Activated CD4-positive, alpha-beta T cell treated with anti-CD3 and anti-CD28 coated beads for 1 hour (primary cell): ENCODE results near the gene XXYLT1.
"Not testable (repeated sequence)": the region's sequence is repeated elsewhere in the genome, so short reads cannot be mapped to it uniquely, and the experiment has no call there.

Experiments
- DNase-seq: peaks from one replicate; pipeline ENCODE4 v3.0.0-alpha.2; 2020

The XXYLT1 gene, protein sequence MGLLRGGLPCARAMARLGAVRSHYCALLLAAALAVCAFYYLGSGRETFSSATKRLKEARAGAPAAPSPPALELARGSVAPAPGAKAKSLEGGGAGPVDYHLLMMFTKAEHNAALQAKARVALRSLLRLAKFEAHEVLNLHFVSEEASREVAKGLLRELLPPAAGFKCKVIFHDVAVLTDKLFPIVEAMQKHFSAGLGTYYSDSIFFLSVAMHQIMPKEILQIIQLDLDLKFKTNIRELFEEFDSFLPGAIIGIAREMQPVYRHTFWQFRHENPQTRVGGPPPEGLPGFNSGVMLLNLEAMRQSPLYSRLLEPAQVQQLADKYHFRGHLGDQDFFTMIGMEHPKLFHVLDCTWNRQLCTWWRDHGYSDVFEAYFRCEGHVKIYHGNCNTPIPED

DNA sequence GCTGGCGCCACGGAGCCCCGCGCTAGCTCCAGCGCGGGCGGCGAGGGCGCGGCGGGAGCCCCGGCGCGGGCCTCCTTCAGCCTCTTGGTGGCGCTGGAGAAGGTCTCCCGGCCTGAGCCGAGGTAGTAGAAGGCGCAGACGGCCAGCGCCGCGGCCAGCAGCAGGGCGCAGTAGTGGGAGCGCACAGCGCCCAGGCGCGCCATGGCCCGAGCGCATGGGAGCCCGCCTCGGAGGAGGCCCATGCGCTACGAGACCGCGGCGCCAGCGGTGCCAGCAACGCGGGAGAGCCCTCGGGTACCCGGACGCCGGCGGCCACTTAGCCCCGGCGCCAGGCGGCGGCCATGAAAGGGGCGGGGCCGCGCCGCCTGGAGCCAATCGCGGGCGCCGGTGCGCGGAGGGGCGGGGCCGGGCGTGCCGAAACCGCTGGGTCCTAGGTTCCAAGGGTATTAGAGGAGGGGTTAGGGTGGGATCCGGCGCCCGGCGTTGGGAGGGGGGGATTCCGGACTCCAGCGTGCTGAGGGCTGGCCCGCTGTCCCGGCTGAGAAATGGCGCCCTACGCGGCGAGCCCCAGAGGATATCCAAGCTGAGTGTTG lies at the start of gene XXYLT1:
Gene XXYLT1 (minus strand): TSS at position 343 of the 593 bp plus-strand sequence. CDS start 101 bp downstream, at position 242.
- peak; percentile 80 for DNase-seq

DNA sequence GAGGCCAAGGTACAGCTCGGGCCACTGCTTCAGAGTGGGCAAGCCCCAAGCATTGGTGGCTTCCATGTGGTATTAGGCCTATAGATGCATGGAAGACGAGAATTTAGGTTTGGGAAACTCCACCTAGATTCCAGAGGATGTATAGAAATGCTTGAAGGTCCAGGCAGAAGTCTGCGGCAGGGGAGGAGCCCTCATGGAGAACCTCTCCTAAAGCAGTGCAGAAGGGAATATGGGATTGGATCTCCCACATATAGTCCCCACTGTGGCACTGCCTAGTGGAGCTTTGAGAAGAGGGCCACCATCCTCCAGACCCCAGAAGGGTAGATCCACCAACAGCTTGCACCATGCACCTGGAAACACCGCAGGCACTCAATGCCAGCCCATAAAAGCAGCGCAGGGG lies 48.1 kb upstream of the XXYLT1 start:
- DNase-seq: no peak

DNA sequence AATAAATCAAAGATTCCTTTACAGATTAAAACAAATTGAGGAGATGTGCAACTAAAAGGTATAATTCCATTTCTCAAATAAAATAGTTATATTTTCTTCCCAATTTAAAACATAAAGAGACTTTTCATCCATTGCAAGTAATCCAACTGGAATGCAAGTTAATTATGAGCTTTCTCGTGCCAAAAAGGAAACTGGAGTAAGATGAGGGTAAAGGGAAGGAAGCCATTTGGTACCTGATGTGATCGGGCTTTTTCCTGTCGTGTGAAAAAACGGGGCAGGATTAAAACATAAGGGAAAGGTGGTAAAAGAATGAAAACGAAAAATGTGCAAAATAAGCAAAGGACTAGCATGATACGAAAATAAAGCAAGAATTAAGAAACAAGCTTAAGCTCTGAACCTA lies 41.8 kb upstream of the XXYLT1 start:
- DNase-seq: no peak

DNA sequence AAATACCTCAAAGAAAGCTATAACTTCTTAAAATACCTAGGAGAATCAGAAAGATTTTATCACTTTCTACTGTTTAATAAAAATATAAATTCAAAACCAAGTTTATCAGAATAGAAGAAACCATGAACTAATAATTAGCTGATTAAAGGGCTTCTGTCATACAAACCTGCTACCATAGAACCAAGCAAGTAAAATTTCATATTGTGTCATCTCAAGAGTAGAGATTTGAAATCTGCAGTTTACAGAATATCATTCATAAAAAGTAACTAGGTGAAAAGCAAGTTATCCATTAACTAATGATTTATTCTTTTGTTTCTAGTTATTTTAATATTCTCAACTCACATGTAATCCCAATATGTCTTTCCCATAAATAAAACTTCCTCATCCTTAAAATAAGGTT lies 36.8 kb upstream of the XXYLT1 start:
- no peak for DNase-seq

DNA sequence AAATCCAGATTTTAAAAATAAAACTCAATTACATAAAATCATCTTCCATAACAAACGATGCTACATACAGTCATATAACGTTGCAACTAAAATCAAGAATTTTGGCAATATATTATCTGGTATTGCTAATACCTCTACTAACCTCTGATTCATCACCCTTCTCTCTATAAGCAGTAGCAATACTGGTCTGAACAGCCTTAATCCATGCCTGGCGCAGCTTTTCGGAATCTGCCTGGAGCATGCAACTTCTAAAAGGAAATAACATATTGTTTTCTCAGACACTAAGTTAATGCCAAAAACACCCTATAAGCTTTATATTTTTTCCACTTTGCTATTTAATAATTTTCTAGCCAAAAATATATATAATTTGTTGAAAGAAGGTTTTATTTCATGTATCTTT lies 35.4 kb upstream of the XXYLT1 start:
- DNase-seq: no peak

DNA sequence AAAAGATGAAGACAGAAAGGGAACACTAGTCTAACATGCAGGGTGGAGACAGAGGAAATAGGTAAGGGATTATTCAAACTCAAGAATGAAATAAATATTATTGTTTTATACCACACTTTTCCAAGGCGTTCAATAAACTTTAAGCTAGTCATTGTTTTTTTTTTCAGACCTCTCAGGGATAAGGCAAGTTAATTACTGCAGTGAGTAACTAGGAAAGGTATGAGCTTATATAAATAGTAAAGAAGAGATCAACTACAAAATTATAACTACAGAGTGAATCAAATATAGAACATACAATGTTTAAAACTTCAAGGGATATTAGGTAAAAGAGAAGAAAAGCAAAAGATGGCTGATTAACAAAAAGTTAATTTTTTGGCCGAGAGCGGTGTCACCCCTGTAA lies 31.5 kb upstream of the XXYLT1 start:
- no peak for DNase-seq

DNA sequence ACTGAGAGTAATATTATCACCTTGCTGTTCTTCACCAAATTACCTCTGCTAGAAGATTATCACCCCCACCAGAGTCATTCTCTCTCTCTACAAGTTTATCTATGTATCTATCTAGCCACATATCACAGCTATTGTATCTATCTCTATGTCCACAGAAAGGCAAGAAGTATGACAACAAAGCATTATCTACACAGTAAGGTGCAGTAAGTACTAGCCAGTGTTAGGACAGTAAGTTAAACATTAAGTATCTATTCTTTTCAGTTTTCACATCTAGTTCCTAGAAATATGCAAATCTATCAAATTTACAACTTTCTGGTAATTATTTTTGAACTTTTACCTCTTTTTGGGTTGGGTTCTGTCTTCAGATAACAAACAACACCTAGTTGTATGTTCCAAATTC lies 26.5 kb upstream of the XXYLT1 start:
- DNase-seq: no peak

DNA sequence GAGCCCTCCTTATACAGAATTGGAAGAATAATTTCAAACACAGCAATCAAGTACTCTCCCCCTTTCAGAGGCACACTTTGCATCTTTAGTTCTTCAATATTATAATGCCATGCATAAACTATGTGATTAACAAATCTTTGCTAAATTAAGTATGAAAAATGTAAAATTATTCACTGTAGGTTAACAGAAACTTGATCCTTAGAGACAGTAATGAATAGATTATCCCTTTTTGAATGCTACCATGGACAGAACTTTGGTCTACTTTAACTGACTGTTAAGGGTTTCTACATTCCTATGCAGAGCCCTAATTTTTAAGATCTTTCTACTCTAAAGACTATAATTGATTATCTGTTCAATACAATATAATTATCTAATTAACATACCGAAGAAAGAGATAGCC lies 25.7 kb upstream of the XXYLT1 start:
- no peak for DNase-seq

DNA sequence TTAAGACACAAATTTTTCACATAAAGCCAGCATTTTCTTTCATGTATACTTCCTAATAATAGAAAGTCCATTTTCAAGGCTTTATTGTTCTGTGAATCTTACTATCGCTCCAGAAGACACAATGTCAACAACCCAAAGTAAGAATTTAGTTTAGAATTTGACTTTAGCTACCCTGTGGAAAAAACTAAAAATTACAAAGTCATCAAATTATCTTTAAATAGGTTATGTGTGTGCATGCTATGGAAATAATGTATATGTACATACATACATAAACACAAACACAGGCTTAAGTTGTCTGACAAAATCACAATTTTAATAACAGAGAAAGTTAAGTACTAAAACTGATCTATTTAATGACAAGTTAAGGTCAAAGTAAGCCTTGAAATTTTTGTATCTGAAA lies 20.2 kb upstream of the XXYLT1 start:
- no peak for DNase-seq

DNA sequence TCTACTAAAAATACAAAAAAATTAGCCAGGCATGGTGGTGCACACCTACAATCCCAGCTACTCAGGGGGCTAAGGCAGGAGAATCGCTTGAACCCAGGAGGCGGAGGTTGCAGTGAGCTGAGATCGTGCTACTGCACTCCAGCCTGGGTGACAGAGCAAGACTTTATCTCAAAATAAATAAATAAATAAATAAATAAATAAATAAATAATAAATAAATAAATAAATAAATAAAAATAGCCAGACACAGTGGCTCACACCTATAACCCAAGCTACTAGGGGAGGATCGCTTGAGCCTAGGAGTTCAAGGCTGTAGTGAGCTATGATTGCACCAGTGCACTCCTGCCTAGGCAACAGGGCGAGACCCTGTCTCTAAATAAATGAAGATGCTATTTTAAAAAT lies 19.7 kb upstream of the XXYLT1 start:
- not testable (repeated sequence) for DNase-seq

DNA sequence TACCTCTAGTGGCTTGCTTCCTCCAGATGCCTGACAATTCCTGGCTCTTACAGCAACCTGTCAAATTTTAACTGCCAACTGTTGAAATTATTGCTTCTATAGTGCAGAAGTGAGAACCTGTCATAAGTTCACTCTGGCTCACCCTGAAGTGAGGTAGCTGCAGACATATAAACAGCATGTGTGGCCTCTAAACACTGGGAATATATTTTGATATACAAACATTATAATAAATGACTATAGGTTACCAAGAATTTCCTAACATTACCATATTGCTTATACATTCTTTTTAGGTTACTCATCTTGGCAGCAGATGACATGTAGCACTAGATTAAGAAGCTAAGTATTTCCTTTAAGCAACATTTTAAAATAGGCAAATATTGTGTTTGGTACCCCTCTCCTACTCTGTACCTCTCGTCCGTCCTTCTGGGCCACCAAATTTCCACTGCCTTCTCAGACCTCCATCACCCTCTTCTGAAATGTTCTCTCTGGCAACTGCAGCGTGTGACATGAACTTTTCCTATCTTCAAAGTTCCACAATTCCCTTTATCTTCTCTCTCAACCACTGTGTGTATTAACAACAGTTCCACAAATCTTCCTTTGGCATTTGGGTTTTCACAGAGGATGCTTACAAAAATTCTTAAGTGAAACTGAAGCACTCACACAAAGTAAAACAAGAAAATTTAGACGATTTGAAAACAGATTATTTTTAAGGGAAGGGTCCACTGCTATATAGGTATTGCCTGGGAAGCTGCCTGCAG lies 15.3 kb upstream of the XXYLT1 start:
- no peak for DNase-seq

DNA sequence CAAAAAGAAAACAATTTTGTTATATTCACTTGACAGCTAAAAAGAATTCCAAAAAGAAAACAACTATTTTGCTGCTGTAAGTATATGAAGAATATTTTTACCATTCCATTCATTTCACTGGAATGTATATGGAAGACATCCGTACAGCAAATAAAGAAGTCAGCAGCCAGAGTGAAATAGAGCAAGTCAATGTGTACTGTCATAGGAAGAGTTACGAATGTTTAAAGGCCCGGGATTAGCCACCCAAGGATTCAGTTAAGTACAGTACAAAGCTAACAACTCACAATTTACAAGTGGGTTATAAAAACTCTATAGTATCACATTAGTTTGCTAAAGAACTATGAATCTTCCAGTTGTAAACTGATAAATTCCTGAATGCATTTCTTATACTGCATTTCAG lies 14.4 kb upstream of the XXYLT1 start:
- DNase-seq: no peak

DNA sequence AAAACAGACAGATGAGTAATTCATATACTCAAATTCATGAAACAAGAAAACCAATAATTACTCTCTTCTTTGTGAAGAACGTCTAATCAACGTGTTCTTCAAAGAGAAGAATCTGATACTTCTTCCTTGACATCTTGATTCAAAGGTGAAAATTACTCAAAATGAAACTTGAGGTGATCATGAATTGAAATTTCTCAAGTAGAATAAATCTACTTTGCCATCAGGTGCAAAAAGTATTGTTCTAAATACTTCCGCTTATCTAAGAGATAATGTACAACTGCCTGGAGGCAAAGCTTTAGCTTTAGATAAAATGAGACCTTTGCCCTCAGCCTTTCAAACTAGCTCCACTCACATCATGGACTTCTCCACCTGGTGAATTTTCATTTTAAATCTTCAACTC lies 13.9 kb upstream of the XXYLT1 start:
- DNase-seq: no peak

DNA sequence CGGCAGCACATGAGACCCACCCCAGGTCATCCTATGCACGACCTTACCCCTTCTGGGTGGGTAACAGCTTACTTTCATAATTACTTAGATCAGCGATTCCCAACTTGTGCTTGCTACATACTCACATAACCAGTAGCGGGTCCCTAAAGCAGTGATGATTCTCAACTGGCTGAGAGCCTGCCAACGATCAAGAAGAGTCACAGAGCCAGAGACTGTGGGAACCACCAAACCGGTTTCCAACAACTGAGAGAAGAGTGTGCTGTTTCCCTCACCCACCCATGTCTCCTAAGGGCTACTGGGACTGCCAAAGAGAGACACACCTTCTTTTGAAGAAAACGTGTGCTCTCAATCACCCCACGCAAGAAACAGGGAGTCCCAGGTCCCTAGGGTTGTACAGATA lies 12.0 kb upstream of the XXYLT1 start:
- no peak for DNase-seq

DNA sequence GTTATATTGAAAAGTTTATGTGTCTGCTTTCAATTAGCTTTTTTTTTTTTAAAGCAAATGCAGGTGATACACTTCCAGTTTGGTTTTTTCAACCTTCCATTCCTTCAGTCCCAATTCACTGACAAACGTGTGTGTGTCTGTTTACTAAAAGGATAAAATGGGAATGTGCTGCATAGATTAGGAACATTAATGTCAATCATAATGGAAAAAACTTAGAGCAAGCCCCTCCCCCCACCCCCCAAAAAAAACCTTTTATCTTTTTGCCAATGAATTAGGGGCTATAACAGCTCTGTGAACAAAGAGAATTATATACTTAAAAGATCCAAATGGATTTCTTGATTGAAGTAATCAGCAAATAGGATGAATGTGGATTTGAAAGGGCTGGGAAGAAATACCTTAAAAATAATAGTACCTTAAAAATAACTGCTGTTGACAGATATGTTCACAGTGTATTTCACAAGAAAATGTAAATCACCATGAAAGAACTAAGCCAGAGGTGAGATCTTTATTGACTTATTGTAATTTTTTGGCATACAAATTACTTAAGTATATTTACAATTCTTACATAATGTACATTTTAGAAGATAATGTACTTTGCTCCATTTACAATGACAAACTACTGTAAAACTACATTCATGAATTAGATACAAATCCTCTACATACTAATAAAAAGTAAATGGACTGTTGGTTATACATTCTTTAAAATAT lies 3.5 kb upstream of the XXYLT1 start:
- DNase-seq: no peak

DNA sequence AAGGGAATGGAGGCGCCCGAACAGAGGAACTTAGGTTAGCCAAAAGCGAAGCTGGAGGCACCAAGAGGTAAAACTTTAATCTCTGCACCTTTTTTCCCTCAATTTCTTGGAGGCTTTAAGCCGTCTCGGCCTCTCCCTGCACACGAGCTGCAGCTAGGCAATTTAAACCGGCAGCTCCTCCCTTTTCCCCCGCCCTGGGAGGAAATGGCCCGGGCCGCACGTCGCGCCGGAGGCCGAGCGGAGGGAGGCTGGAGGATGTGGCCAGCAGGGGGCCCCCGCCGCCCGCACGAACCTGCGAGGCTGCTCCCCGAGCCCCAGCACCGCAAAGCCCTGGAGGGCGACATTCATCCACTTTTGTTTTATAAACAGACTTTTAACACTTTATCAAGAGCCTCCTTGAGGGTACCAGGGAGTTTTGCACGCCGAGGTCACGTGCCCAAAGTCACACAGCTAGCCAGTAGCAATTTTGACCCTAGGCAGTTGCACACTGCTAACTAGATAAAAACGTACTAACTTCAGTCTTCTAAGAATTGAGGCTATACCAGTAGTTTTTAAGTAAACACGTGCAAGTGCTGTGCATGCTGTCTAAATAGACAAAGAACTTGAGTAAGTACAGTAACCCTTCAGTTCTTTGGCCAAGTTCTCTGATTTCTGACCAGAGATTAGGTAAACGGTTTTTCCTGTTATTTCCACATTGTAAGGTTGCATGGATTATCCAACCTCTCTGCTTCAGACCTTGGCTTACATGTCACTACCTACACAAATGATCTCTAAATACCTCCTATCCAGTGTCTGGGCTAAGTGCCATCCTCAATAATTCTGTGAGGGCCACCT lies 668 bp upstream of the XXYLT1 start:
- peak; percentile 80 for DNase-seq

DNA sequence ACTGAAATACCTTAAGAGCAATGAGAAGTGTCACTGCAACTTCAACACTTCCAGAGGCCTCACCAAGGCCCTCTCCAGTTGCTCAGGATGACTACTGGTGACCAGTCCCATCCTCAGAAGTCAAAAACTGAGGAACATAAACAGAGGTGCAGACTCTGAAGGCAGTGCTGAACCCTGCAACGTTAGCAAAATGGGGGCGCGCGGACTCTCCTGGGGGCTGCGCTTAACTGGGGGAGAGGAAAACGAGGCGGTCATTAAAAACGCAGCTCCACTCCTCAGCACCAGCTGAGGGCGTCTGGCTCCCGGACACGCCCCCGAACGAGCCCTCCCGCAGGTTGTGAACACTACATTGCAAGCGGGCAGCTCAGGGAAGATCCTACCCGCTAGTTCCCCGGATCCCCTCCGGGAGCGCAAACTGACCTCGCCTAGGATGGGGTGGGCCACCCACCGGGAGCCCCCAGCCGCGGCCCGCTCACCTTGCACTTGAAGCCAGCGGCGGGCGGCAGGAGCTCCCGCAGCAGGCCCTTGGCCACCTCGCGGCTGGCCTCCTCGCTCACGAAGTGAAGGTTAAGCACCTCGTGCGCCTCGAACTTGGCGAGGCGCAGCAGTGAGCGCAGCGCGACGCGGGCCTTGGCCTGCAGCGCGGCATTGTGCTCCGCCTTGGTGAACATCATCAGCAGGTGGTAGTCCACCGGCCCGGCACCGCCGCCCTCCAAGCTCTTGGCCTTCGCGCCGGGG lies 711 bp downstream of the XXYLT1 start:
- peak; percentile 21 for DNase-seq

DNA sequence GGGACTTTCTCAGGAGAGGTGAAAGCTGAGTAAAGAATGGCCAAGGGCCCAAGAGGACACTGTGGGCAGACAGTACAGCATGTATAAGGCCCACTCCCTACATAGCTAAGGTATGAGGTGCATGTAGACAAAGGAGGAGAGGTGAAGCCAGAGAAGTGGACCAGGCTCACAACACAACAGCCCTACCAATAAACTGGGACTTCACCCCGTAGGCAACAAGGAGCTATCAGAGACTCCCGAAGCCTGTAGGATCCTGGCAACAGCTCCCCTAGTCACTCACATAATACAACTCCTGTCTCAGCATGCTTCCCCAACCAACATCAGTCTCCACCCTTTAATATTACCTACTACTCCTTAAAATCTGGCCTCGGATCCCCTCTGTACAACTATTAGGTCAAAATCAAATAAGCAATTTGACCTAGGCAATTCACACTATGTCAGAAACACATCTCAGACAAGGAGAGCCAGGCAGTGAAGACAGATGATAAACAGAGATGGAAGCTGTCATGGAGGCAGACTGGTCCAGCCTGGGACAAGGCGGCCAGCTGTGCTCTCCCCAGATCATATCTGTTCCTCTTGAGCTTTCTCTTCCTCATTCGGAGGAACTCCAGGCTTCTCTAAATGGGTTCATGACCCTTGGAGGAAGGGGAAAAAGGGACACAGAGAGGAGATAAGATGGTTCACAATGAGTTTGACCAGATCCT lies 1.4 kb downstream of the XXYLT1 start:
- DNase-seq: no peak

DNA sequence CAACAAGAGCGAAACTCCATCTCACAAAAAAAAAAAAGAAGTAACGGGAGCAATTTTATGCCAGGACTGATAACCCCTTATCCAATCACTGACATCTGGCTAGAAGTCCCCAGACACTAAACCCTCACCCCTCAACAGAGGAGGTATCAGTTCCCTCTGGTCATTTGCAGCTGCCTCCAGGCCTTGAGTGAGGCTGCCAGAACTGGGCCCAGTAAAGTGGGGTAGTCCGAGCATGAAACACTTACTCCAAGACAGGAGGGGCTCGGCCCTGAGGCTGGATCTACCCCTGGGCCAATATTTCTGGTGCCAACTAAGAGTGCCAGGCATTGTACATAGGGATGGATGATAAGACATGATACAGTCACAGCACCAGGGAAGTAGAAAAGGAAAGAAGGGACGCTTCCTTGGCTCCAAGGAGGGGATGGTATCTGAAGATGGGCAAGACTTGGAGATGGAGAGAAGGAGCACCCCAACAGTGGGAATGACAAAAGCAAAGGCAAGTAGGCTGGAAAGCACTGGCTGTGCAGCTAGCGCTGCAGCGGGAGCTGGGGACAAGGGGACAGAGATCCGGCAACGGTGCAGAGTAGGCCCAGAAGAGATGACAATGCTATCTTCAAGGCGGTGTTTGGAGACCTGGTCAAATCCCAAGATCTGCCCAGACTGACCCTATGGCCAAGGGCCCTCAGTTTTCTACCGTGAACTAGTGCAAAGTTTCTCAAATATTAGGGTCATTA lies 2.2 kb downstream of the XXYLT1 start:
- no peak for DNase-seq

DNA sequence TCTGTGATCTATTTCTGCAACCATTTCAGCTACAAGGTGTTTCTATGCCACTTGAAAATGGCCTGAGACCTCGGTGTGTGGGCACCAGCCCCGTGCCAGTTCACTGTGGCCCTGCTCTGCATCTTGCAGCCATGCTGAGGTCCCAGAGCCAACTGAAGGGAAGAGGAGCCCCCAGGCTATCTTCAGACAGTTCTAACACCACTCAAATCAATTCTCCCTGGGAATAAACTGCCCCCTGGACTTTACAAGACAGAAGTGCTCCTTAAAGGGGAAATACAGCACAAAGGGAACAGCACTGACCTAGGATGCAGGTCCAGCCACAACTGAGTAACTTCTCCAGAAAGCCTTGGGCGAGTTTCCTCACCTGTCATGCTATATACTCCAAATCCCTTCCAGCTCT lies 3.9 kb downstream of the XXYLT1 start:
- DNase-seq: no peak
